Stimulated activated CD8-positive, alpha-beta memory T cell treated with anti-CD3 and anti-CD28 coated beads, Interleukin-4, amount 100 ng/mL, for 1 hour (primary cell): Measurements from ENCODE around the gene SNUPN.

Source experiments
- DNase-seq, 2 donors: peaks; one replicate each; pipeline ENCODE4 v3.0.0-alpha.2; 2020; ENCODE audit warnings: low read depth in 2 of 2, low spot score in 1 of 2

The SNUPN gene

DNA sequence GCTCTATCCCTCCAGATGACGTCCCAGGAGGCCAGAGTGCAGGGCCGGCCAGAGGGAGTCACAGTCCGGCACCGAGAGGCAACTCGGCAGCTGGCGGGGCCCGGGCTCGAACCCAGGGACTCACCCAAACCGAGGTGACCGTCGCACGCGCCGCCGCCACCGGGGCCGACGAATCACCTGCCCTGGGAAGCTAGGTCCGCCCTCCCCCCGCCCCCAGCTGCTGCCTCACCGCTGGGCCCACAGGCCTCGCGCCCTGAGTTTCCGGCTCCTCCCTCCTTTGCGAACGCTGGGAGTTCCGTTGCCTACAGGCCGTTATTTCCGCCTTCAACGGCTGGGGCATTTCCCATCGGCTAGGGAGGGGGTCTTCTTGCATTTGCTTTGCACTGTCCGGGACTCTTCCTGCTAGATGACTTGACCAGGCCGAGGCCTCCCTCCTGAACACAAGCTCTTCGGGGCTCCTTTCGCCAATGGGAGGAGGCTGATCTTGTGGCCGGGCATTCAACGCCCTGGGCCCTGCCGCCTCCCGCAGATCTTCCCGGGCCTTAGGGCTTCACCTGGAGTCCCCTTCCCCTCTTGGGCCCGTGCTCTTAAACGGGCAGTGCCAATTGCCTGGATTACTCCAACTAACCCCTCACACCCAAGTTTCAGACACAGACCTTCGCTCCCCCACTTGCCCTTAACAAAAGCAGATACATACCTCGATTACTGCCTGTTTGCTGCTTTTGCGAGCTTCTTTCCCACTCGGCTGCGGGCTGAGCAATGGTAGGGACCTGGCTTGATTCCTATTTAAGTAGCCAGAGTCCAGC, at the start of gene SNUPN:
SNUPN (minus strand) TSS at position 184 of the 806 bp plus-strand sequence. CDS start 4,674 bp downstream, outside the sequence.
- peak; percentile 81 to 88 for DNase-seq

DNA sequence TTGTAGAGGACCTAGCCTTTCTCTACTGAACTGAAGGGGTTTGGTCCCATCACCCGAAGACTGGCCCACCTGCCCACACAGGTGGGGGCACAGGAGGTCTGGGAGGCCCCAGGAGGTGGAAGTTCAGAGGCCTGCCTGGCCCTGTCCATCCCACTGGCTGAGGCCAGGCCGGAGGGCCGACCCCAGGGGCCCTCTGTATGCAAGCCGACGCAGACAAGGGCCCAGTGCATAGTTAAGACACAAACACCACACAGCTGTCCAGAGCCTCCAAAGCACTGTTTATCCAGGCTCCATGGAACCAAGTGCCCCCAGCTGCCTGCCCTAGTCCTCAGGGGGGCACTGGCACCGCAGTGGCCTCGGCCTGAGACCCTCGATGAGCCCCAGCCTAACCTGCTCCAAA, 48.8 kb upstream of the SNUPN start:
- DNase-seq, result no peak

DNA sequence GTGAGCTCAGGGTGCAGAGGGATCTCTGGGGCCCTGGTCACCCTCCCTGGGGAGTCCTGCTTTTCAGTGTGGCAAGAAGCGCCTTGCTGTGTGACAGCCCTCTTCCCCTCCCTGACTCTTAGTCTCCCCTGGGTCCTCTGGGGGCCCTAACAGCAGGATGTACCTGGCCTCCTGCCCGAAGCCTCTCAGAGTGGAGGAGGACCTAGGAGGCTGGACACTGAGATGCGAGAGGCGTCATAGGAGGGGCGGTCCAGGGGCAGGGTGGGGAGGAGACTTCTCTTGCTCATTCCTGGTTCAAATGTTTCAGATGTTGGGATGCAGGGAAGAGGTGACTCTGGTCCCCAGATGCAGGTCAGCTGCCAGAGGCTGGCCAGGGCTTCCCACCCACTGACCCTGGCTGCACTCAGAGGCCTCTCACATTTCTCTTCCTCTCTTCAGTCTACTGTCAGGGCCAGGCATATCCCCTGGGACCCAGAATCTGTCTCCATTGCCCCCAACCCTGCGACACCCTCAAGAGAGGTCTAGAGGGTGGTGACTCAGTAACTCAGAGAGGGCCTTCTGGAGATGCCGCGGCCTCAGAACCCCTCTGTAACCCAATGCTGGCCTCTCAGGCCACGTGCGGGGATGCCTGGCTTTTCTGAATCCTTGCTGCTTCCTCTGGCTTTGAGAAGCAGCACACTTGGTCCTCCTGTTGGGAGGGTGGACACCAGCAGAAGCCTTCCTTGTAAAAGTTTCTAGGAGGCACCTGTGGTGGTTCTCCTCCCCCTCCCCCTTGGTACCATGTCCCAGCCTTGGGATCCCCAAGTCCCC, 48.1 kb upstream of the SNUPN start:
- DNase-seq, result no peak

DNA sequence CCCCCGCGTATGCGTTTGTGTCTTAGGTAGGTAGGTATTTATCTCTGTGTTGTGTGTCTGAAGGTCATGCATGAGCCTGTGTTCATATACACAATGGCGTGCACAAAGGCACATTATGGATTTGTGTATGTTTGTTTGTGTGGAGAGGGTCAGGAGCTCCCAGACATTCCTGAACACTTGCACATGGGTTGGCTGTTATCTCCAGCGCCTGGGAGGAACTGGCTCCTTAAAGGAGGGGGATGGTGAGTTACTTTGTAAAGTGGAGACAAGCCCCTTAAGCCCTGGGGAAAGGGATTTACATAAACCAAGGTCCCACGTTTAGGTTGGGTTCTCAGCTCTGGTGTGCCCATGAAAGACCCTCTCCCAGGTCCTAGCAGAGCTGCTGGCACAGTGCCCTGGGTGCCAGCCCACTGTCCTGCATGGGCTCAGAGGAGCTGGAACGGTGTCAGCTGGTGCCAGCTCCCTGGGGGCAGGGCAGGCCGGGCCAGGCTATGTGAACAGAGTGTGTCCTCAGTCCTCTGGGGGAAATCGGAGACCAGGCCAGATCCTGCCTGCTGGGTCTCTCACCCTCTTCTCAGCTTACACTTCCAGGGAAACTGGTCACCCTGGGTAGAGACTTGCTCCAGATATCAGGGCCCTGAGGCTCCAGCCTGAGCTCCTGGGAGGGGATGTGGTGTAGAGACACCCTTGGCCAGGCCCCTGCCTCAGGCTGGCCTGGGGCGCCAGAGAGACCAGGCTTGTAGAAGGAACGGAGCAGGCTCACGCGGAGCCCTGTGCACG, 47.3 kb upstream of the SNUPN start:
- no peak for DNase-seq

DNA sequence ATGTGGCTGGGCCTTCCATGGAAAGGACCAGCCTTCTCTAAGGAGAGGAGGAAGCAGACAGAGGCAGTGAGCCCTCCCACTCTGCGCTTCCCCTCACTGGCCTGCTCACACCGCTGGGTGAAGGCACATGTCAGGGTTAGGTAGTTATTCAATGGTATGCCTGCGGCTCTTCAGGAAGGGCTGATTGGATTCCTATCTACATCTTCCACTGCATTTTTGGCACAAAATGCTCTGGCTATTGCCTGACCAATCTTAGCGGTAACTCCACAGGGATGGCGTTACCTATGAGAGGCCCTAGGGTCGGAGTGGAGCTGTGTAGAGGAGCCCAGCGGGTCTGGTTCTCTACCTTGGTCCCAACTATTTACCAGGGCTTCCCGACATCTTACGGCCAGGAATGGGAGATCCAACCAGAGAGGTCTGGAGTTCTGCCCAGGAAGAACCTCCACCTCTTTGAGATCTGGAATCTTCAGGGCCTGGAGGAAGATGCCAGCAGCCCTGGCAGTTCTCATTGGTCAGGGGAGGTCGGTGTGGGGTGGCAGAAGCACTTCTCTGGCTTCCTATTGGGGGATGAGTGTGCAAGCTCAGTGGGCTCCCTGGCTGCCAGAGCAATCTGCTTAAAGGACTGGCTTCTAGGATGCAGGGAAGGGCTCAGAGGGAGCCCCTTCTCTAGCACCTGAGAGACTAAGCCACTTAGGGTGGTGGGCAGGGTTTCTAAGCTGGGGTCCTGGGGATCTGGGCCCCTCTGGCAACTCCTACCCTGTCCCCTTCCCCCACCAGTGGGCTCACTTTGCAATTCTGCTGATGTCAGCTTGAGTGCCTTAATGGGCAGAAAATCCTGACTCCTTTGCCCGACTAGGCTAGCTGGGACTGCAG, 46.4 kb upstream of the SNUPN start:
- DNase-seq, result no peak

DNA sequence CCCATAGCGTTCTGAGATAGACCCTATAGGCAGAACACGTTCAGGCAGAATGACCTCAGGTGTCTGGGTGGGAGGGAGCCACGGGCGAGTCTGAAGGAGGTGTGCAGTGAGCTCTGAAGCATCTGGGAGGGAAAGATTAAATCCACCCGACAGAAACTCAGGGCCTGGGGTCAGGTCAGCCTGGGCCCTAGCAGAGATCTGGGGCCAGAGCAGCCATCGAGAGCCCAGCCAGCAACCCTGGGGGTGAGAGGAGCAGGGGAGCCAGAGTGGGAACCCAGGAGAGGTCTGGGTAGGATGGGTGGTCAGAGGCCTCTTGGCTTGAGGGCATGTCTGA, 44.3 kb upstream of the SNUPN start:
- DNase-seq, result no peak

DNA sequence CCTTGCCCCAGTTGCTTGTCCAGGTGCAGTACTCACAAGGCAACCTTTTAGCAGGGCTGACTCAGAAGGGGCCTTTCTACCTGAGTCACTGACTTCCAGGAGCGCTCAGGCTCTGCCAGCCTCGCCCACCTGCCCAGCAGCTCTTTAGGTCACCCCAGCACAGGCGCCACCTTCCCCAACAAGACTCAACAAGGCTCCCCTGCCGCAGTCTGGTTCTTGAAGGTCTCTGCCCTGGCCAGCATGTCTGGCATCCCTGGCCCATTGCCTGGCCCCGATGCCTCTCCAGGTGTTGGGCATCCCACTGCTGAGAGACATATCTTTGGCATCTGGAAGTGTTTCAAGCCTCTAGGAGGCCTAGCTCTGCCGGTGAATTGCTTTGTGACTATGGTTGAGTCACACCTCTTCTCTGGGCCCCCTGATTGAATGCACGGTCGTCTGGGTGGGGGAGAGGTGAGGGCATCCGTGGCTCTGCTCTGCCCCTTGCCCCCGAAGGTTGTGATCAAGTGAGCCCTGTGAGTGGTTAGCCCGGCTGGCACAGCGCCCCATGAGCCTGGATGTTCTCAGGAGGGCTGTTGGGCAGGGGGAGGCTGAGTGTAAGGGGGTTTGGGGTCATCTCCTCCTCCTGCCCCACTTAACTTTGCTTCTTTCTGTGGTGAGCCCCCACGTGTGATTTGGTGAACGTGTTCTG, 43.8 kb upstream of the SNUPN start:
- DNase-seq, result no peak

DNA sequence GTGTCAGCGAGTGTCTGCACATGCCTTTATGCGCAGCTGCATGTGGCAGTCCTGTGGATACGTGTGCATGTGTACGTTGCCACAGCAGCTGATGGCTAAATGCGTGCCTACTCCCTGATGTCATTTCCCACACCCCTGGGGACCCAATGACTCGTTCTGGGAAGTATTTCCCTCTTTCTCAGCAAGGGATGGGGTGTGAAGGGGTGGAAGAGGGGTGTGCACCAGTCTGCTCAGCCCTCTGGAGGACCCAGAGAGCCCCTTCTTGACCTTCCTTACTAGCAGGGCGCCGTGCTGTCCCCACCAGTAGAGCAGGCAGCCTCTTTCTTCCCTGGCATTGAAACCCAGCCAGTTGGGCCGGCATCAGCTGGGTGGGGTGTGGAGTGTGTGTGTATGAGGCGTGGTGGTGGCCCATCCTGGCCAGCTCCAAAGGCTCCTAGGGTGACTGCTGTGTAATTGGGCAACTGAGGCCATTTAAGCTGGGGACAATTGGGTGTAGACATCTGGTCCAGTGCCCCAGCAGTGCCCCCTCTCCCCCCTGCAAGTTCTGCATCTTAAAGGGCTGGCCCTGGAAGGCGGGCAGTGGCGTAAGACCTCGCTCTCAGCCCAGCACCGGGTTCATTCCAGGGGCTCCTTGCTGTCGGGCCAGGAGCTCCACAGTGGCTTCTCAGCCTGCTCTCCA, 41.4 kb upstream of the SNUPN start:
- DNase-seq, result no peak

DNA sequence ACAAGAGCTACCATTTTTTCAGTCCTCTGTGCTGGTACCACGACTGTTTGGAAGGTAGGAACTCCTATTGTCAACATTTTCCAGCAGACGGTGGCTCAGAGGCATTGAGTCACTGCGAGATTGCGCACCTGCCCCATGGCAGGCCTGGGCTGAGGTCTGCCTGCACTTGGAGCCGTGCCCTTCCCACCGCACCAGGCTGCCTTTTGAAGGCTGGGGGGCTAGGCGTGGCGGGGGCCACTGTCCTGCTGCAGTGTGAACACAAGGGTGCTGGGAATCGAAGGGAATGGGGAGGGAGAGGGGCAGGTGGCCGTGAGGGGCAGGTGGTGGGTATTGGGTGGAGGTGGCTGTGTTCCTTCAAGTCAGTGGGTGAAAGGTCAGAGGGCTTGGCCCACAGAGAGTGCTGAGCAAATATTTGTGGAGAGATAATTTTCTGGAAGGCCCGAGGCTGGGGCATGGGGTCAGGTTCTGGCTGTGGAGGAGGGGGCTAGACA, 38.5 kb upstream of the SNUPN start:
- DNase-seq, result no peak

DNA sequence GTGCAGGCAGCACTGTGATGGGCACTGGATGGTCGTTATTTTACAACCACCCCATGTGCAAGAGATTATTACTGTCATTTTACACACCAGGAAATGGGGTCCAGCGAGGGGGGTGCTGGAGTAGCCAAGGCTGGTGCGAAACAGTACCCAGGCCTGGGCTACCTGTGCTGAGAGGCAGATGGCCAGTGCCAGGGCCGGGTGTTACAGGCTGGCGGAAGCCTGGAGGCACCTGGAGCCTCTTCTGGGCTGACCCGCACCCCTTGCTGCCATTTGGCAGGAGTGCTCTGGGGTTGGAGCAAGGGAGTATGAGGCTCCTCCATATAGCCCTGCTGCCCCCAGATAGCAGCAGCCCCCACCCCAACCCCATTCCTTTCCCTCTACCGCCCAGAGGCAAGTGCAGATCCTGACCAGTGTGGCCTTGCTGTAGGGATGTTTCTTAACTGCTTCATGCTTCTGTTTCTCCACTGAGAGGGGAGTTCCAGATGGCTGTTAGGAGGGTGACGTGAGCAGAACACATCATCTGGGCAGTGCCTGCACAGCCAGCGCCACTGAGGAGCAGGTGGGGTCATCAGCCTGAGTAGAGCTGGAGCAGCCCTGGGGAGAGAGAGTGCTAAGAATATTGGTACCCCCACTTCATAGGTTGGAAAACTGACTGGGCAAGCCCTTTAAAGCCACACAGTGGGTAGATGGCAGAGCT, 37.4 kb upstream of the SNUPN start:
- DNase-seq, result no peak

DNA sequence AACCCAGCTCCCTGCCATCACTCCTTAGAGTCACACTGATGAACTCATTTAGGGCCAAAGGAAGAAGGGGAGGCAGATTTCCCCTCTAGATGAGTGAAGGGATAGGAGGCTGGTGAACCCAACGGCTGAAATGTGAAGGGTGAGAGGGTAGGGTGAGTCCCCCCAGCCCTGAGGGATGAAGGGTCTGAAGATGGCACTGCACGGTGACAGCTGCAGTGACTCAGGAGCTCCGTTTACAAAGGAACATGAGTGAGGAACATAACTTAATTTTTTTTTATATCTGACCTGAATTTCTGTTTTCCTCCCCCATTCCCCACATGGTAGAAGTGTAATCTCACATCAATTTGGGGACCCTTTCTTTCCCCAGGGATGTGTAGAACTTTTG, 36.2 kb upstream of the SNUPN start:
- no peak for DNase-seq

DNA sequence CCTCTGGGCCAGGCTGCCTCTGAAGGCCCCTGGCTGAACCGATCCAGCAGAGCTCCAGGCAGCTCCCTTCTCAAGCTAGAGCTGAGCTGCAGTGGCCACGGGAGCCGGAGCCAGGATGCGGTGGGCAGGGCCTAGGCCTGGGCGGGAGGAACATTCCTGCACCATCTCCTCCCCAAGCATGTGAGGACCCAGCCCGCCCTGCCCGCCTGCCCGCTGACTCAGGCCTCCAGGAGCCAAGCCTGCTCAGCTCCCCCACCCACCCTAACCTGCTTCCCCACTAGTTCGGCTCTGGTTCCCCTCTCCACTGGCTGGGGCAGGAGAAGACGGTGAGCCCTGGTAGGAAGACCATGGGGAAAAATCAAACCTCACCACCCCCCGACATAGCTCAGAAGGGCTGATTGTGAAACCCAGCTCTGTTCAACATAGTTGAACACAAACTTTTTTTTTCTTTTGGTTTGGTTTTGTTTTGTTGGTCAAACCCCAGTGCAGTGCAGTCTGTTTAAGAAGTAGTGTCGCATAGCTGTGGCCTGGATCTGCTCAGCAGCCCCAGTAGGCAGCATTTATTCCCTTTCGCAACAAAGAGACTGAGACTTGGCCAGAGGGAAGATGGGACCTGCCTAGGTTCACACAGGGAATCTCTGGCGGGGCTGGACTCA, 35.7 kb upstream of the SNUPN start:
- no peak for DNase-seq

DNA sequence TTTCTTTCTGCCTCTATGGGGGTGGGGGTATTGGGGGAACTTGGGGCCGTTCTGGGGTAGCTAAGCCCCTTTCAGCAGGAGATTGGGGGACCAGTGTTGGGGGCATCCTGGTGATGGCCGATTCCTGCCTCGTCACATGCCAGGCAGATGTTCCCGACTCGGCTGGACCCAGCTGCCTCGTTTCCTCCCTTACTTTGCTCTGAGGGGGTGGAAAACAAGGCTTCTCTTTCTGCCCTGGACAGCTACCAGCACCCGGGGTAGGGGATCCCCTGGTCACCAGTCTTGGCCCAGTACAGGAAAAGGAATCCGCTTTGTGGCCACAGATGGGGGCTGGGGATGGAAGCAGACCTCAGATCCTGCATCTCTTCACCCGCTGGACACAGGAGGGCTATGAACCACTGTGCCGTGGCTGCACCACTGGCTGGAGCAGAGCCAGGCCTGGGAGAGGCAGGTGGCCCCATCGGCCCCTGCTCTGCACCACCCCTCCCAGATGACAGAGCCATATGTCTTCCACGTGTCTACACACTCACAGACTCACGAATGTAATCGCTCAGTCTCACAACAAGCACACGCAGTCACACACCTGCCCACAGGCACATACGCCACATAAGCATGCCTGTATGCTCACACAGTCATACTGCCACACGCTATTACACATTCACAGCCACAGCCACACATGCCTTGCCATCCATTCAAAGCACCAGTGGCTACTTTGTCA, 34.6 kb upstream of the SNUPN start:
- DNase-seq, result no peak

DNA sequence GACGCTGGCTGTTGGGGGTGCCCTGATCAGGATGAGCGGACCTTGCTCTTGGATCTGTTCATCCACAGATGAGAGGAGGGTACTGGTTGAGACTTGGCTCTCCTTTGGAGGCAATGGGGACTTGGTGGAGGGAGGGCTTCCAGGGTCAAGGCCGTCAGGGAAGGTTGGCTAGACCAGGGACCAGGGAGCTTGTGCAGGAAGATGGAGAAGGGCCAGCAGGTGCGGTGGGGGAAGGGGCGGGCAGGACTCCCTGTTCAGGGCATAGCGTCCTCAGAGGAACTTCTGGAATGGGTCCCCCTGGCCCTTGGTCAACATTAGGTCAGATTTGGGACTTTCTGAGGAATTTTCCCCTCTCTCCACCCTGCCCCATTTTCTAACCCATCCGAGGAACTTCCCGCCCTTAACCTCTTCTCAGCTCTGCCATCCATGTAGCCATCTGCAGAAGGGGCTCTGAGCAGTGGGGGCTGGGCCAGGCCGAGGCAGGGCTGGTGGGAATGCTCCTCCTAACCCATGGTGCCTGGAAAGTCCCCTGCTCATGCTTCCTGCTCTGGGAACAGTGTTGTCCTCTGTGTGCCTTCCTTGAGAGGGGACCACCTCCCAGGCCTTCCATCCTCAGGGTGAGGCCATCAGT, 33.7 kb upstream of the SNUPN start:
- no peak for DNase-seq

DNA sequence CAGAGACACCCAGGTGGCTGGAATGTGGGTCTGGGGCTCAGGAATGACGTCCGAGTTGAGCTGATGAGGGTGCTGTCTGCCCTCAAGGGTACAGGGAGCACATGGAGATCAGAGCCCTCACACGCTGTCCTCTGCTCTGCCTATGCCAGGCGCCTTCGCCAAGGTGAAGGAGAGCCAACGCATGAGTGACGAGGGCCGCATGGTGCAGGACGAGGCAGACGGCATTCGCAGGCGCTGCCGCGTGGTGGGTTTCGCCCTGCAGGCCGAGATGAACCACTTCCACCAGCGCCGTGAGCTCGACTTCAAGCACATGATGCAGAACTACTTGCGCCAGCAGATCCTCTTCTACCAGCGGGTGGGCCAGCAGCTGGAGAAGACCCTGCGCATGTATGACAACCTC, 31.3 kb upstream of the SNUPN start:
- no peak for DNase-seq

DNA sequence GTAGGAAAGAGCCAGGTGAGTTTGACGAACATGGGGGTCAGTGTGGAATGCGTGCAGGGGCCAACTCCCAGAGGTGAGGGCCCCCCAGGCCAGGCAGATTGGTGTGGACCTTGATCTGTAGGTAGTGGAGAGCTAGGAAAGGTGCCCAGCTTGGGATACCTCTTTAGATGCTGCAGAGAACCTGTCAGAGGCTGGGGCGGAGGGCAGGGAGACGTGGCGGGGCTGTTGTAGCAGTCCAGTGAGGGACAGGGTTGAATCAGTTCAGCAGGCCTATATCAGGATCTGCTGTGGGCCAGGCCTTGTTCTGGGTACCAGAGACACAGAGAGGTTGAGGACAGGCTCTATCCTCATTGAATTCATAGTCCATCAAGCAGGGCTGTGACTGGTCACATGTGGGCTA, 30.8 kb upstream of the SNUPN start:
- DNase-seq, result no peak

DNA sequence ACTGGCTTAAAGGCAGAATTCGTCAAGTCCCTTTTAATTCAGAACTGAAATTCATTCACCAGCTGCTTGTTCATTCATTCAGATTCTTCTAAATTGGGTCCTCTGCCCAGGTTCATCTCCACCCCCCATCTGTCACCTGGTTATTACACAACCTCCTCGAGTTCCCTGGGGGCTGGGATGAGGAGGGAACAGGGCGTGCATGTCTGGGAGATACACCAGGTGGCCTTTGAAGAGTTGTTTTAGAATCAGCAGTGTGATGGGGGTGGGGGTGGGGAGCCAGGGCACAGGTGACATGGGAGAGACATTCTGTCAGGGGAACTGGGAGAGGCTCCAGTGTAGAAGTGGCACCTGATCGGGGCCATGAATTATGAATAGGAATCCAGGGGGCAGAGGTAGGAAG, 30.4 kb upstream of the SNUPN start:
- DNase-seq, result no peak
